ENCODE results near the gene IL17C. TPM values are rescaled to one million over a fixed set of nuclear protein-coding genes. Genes with fewer than 3 reads are reported as not detected.
A peak's percentile ranks its signal among the peaks of the same experiment; 100 is the strongest.

The IL17C gene
- polyA plus RNA-seq, 1 of the 3 experiments (the other 2 are of a cell fraction) = 0.07 TPM

DNA sequence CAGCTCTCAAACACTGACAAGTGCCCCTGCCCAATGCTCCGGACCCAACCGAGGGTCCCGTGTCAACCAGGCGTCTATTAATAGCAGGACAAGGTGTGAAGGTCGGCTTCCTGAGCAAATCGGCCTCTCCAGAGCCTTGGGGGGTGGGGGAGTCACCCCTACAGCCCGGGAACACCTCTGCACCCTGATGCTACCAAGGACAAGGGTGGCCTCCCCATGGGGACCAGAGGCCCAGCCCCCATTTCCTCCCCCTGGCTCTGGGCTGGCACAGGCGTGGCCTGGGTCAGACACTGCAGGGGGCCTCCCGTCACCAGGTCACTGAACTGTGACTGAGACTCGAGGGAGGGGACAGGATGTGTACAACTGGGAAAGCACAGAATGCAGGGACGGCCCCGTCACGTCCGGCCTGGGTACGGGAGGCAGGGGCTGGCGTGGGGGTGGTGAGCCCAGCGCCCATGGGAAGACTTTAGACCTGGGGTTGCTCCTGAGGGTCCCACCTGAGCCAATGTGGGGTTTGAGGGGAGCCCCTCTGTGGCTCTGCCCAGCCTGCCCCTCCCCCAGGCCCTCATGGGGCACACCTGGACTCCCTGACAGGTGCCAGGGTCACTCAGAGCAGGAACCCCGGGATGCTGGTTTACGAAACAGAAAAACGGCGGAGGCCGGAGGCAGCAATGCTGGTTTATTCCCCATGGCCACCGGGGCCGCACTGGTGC lies 13.1 kb downstream of the IL17C start:
- Histone ChIP-seq H3K27ac (ENCODE audit: low read depth in 2 of 2, low read length in 1 of 2) (no peak overlapping the region; a peak in 1 of 4 replicates), H3K79me2 (ENCODE audit: insufficient read depth) (no peaks in the 10 kb centered on the region), H3K4me2 (peak overlapping the region; percentile 96), H3K4me3 (ENCODE audit: low read depth in 2 of 2, low read length in 1 of 2) (peak overlapping the region; percentile 78 to 83), H3K9me2 (no peaks in the 10 kb centered on the region), H3K4me1 (ENCODE audit: control insufficient read depth in 1 of 2, insufficient read depth in 2 of 2, low read depth in 1 of 2, low read length in 1 of 2) (peaks cover 4 to 10% of the 10 kb centered on the region in 2 experiments; a peak in 2 of 4 replicates), H4K20me1 (ENCODE audit: insufficient read depth) (no peaks in the 10 kb centered on the region), H3K9me3 (no peaks in the 10 kb centered on the region), H3K27me3 (ENCODE audit: insufficient read depth) (no peaks in the 10 kb centered on the region), H3K36me3 (replicated peaks in 1 of 2; ENCODE audit: control insufficient read depth in 1 of 2, insufficient read depth in 2 of 2, low read length in 1 of 2) (peaks cover 0 to 8% of the 10 kb centered on the region in 2 experiments), H3K9ac (peak overlapping the region; percentile 44; the same call in 1 of the 2 replicates), H3F3A (replicated peaks; ENCODE audit: insufficient read depth) (no peaks in the 10 kb centered on the region), H2AFZ (ENCODE audit: low read depth) (0 out of 2 replicates have a peak overlapping the region, but pooled peaks have one; percentile 46)
- ChIA-PET POLR2A (no interaction called here), CTCF (interaction anchor here (1.8 to 1.9 kb wide), 2 partner anchors 11 to 86 kb away, joined by 5 to 6 read pairs; partner anchors contain the start of gene MVD)
- DNase-seq = peak; percentile 65
- TF ChIP-seq USF2 (IDR thresholded peaks at IDR 0.05; ENCODE audit: borderline replicate concordance, low read depth, low read length) (no peak), RXRA (IDR thresholded peaks at IDR 0.05; ENCODE audit: borderline replicate concordance, low read depth) (no peak), RFX5 (IDR thresholded peaks at IDR 0.05; ENCODE audit: low read length) (no peak), CHD2 (IDR thresholded peaks at IDR 0.05; ENCODE audit: low read length, partially characterized antibody) (no peak), MEF2A (IDR thresholded peaks at IDR 0.05; ENCODE audit: borderline replicate concordance, low read depth) (no peak), NFIC (IDR thresholded peaks at IDR 0.05; ENCODE audit: borderline replicate concordance) (no peak), RCOR1 (IDR thresholded peaks at IDR 0.05; ENCODE audit: low read length) (no peak), REST (IDR thresholded peaks at IDR 0.05; ENCODE audit: low read depth, low read length) (no peak), ELF1 (IDR thresholded peaks at IDR 0.05) (no peak), GABPA (IDR thresholded peaks at IDR 0.05; ENCODE audit: low read depth) (no peak), TCF12 (IDR thresholded peaks at IDR 0.05) (no peak), SIN3A (IDR thresholded peaks at IDR 0.05; ENCODE audit: borderline replicate concordance, low read depth, low read length) (no peak), IRF3 (IDR thresholded peaks at IDR 0.05; ENCODE audit: low read depth, low read length) (no peak), FOXJ3 (CRISPR knock-in tag; IDR thresholded peaks at IDR 0.05) (no peak), GATA2 (CRISPR knock-in tag; IDR thresholded peaks at IDR 0.05) (no peak), POLR2AphosphoS5 (IDR thresholded peaks at IDR 0.05; ENCODE audit: low read depth, low read length) (no peak), TEAD4 (IDR thresholded peaks at IDR 0.05; ENCODE audit: borderline replicate concordance, insufficient read depth) (no peak), RAD21 (IDR thresholded peaks at IDR 0.05; ENCODE audit: low read length) (no peak), JUND (IDR thresholded peaks at IDR 0.05) (no peak)
- TF ChIP-seq, protein P1, sequence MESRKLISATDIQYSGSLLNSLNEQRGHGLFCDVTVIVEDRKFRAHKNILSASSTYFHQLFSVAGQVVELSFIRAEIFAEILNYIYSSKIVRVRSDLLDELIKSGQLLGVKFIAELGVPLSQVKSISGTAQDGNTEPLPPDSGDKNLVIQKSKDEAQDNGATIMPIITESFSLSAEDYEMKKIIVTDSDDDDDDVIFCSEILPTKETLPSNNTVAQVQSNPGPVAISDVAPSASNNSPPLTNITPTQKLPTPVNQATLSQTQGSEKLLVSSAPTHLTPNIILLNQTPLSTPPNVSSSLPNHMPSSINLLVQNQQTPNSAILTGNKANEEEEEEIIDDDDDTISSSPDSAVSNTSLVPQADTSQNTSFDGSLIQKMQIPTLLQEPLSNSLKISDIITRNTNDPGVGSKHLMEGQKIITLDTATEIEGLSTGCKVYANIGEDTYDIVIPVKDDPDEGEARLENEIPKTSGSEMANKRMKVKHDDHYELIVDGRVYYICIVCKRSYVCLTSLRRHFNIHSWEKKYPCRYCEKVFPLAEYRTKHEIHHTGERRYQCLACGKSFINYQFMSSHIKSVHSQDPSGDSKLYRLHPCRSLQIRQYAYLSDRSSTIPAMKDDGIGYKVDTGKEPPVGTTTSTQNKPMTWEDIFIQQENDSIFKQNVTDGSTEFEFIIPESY (IDR thresholded peaks at IDR 0.05; ENCODE audit: borderline replicate concordance, low read depth) = no peak
- 67% methylated on average over 12 of the region's 24 CpGs for WGBS (ENCODE audit: low lambda C conversion rate)

All from SK-N-SH (cell line).